Right hindlimb (tissue), 1 donor: ENCODE results near the gene AQP2.

Source experiments
- DNase-seq: peaks from one replicate; pipeline ENCODE4 v3.0.0-alpha.2; 2018

AQP2 gene

DNA sequence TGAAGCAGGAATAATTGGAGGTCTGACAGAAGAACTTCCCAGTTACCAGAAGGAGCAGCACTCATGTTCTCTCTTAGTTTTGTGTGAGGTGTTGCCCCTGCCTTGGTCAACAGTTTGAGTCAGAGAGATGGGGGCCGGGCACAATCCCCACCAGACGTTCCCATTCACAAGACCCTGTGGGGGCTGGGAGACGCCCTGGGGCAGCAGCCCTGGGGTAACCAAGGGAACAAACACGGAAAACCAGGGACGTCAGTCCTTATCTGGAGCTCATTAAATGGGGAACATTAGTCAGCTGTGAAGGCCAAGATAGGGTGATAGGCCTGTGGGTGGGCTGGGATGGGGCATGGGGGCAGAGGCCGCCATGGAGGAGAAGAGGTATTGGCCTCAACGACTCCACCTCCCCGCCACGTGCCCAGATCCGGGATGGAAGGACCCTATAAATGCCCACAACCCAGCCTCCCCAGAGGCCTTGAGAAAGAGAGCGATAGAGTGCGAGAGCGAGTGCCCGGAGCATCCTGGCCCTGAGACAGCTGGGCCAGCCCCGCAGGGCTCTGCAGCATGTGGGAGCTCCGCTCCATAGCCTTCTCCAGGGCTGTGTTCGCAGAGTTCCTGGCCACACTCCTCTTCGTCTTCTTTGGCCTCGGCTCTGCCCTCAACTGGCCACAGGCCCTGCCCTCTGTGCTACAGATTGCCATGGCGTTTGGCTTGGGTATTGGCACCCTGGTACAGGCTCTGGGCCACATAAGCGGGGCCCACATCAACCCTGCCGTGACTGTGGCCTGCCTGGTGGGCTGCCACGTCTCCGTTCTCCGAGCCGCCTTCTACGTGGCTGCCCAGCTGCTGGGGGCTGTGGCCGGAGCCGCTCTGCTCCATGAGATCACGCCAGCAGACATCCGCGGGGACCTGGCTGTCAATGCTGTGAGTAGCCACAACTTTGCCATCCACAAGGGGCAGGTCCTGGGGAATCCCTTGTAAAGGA, at the start of gene AQP2:
TSS of gene AQP2 (plus strand) at position 465 of the 979 bp plus-strand sequence. CDS start at position 559, 94 bp downstream.
- no peak for DNase-seq

- no peak for DNase-seq
These were observed 49.5 kb upstream of the AQP2 start for GRCh38 chr12:49901026-49901425.

- DNase-seq, result no peak
These were observed 48.6 kb upstream of the AQP2 start for GRCh38 chr12:49901986-49902385.

- DNase-seq, result peak; percentile 35
These were observed 47.9 kb upstream of the AQP2 start for GRCh38 chr12:49902399-49903350.

DNA sequence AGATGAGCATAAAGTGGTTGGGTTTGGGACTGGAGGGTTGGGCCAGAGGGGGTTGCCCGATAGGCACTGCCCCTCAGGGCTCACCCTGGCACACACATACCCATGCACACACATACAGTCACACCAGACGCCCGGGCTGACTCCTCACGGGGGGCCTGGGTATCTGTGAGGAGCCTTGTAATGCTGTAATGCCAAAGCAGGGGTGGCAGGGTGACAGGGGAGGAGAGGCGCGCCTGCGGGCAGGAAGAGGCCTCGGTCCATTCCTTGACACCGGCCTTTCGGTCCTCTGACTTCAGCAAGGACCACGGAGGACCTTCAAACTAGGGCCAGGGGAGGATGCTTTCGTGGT, 47.2 kb upstream of the AQP2 start:
- no peak for DNase-seq

- DNase-seq, result peak; percentile 75
These were observed 46.7 kb upstream of the AQP2 start, which contains the start of gene FAIM2 for GRCh38 chr12:49903700-49904423. Gene FAIM2, minus strand, starts transcription at chr12:49903900. Its CDS starts 108 bp downstream, at chr12:49903792.

DNA sequence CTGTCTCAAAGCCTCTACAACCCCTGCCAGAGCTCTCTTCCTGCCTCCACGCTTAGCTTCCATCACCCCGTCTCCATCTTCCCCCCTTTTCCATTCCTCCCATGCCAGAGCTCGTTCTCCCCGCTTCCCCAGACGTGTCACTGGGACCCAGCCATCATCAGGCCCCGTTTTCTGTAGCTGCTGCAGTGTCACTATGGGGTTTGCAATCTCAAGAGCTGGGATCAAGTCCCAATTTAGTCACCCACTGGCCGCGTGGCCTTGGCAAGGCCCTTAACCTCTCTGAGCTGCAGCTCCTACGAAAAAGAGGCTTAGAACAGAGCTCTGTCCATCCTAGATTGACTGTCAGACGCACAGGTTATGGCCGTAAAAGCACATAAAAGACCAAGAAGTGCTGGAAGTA, 45.9 kb upstream of the AQP2 start:
- DNase-seq, result no peak

- DNase-seq, result peak; percentile 4
These were observed 44.7 kb upstream of the AQP2 start for GRCh38 chr12:49905718-49906314.

DNA sequence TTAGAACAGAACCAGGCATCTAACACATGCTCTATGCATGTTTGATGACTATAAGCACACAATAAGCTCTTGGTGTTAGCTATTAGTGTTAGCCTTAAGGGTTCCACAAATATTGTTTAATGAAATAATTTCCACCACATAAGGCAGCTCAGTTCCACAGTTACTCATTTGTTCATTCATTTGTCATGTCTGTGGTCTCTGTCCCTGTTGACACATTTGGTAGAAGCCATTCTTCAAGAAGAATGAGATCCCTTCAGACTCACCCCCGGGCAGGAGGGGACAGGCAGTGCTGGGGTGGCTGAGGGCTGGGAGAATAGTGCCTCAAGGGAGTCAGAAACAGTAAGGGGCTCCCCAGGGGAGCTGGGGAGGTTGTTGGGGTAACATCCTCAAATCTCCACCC, 43.2 kb upstream of the AQP2 start:
- peak; percentile 4 for DNase-seq

DNA sequence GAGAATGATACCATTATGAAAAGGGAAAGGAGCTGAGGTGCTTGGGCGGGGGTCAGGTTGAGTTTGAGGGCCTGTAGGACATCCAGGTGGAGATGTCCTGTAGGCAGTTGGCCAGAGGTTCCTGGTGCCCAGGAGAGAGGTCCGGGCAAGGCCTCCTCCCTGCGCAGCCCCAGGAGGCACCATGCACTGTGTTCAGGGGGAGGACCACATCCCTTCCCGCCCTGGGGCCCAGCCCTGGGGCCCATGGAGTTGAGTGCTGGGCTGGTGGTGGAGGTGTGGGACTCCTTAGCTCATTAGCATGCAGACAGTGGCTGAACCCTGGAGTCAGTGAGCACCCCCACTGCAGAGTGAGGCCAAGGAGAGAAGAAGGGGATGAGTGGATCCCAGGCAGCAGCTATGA, 41.2 kb upstream of the AQP2 start:
- no peak for DNase-seq

- no peak for DNase-seq
These were observed 40.7 kb upstream of the AQP2 start for GRCh38 chr12:49909826-49910225.

DNA sequence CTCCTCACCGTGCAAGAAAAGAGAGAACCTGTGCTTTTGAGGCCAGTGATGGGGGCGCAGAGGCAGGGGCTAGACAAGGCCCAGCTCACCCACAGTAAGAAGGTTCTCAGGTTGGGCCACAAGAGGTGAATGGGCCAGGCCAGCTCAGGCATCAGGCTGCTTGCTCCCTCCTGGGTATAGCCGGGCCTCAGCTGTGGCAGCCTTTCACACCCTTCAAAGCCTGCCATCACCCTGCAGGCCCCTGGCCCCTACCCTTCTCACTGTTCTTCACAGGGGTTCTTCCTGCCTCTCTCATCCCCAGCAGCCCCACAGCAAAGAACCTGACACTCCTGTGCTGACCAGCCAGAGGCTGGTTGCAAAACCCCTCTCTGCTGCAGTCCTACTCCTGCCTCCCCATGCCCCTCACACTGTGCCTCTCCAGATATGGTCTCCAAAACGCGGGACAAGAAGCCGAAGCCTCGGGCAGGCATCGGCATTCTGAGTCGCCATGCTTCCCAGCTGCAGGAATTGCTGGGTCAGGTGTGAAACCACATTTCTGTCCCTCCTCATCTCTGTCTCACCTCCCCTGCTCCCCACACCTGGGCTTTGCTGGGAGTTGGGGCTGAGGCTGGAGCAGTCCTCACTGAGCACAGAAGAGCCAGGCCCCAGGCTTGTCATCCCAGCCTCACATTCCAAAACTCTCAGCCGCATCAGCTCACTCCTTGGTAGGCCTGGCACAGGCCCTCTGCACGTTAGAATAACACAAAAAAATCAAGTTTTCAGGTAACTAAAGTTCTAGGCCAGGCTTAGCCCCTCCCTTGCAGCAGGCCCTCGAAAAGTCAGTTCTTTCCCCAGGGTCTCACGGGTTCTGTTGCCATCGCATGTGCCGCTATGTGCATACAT, 40.0 kb upstream of the AQP2 start:
- DNase-seq, result no peak

- DNase-seq, result no peak
These were observed 39.3 kb upstream of the AQP2 start for GRCh38 chr12:49911213-49911605.

DNA sequence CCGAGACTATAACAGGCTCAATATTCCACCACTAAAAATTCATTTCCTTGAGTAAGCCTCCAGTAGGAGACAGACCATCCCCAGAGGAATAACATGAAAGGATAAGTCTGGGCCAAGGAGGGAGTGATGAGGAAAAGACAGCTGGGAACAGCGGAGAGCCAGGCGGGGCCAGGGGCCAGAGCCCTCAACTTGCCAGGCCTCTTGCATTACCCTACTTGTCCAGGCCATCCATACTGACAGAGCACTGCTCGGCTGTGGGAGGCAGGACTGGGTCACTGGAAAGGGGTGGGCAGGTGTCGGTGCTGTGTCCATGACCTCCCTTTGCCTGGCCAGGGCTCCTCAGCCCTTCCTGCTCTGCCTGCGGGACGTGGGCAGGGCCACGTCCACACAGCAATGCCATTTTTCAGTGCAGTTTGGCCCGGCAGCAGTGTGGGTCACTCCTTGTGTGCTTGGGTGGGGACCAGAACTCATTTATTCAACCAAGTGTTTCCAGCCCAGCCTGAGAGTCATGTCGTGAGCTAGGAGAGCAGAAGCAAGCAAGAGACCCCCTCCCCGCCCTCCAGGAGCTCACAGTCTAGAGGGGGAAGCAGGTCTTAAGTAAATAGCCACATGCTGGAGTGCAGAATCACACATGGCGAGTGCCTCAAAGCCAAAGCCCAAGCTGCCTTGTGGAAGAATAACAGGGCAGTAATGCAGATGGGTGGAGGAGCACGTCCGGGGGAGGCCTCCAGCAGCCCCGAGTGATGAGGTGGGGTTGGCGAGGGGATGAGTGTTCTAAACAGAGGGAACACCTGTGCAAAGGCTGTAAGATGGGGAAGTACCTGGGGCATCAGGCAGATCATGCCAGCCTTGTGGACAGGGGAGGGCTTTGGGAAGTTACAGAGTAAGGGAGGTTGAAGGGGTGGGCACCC, 37.9 kb upstream of the AQP2 start:
- DNase-seq, result no peak

DNA sequence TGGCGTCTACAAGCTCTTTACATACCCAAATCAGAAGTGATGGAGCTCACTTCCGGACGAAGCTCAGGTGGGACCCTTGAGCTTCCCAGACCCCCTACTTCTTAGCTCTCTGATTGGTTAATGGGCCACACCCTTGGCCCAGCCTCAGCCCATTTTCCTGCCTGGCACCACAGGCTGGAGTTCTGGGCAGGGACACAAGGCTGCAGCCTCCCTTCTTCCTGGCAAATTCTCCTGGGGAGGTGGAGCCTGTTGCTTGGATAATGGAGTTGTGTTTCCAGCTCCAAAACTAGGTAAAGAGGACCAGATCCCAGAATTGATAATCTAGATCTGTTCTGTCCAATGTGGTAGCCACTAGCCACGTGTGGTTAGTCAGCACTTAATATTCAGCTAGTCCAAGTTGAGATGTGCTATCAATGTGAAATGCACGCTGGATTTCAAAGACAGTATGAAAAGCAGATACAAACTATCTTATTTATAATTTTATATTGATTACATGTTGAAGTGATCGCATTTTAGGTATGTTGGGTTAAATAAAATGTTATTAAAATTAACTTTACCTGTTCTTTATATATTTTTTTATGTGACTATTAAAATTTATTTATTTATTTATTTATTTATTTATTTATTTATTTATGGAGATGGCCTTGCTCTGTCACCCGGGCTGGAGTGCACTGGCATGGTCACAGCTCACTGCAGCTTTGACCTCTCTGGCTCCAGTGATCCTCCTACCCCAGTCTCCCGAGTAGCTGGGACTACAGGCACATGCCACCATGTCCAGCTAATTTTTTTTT, 34.2 kb upstream of the AQP2 start:
- no peak for DNase-seq

- no peak for DNase-seq
These were observed 33.3 kb upstream of the AQP2 start for GRCh38 chr12:49917166-49917787.

- no peak for DNase-seq
These were observed 32.8 kb upstream of the AQP2 start for GRCh38 chr12:49917788-49918173.

DNA sequence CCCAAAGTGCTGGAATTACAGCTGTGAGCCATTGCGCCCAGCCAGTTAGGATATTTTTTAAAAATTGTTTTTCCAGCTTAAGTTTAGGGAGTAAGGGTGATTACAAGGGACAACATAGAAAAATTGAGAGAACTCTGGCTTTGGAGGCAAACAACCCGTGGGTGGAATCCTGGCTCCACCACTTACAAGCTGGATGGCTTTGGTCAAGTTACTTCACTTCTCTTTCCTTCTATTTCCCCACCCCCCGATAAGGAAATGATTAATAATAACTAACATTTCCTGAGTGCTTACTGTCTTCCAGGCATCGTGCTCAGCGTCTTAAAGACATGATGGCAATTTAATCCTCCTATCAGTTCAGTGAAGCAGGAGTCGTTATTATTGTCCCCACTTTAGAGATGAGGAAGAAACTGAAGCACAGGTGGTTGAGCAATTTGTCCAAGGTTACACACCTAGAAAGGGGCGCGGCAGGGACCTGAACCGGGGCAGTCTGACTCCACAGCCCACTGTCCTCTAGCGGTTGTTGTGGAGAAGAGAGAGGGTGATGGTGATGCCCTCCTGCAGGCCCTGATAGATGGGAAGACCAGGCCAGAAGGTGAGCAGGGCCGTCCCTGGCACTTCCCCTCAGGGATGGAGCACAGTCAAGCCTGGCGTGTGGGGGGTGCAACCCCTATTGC, 30.2 kb upstream of the AQP2 start:
- no peak for DNase-seq
